Measurements from ENCODE around the gene PHB1. TPM values are rescaled to one million over a fixed set of nuclear protein-coding genes. Genes with fewer than 3 reads are reported as not detected.

Gene PHB1
- total RNA-seq, 1 donor from 2014 or later: 114 TPM

GRCh38 chr17:49402706-49403105 is 12.0 kb downstream of the PHB1 start:
- TF ChIP-seq, protein P1, sequence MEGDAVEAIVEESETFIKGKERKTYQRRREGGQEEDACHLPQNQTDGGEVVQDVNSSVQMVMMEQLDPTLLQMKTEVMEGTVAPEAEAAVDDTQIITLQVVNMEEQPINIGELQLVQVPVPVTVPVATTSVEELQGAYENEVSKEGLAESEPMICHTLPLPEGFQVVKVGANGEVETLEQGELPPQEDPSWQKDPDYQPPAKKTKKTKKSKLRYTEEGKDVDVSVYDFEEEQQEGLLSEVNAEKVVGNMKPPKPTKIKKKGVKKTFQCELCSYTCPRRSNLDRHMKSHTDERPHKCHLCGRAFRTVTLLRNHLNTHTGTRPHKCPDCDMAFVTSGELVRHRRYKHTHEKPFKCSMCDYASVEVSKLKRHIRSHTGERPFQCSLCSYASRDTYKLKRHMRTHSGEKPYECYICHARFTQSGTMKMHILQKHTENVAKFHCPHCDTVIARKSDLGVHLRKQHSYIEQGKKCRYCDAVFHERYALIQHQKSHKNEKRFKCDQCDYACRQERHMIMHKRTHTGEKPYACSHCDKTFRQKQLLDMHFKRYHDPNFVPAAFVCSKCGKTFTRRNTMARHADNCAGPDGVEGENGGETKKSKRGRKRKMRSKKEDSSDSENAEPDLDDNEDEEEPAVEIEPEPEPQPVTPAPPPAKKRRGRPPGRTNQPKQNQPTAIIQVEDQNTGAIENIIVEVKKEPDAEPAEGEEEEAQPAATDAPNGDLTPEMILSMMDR (IDR thresholded peaks at IDR 0.05): no peak
- peak; percentile 46 for DNase-seq (ENCODE audit: low spot score)
- no peak overlapping the region for H3K27ac Mint-ChIP-seq (ENCODE audit: unreplicated experiment)
- peaks cover 2% of the 10 kb centered on the region for H3K4me1 Mint-ChIP-seq (ENCODE audit: low read depth)
- peaks cover 32% of the 10 kb centered on the region for H3K36me3 Mint-ChIP-seq (ENCODE audit: low read depth)
- no peaks in the 10 kb centered on the region for H3K27me3 Mint-ChIP-seq (ENCODE audit: low read depth)
- H3K4me3 Mint-ChIP-seq (ENCODE audit: unreplicated experiment): no peak overlapping the region
- no peaks in the 10 kb centered on the region for H3K9me3 Mint-ChIP-seq (ENCODE audit: low read depth)

- H3K27ac Mint-ChIP-seq (ENCODE audit: unreplicated experiment): no peak overlapping the region
- peaks cover 30% of the 10 kb centered on the region for H3K36me3 Mint-ChIP-seq (ENCODE audit: low read depth)
- no peaks in the 10 kb centered on the region for H3K27me3 Mint-ChIP-seq (ENCODE audit: low read depth)
- H3K4me3 Mint-ChIP-seq (ENCODE audit: unreplicated experiment): no peak overlapping the region
- H3K4me1 Mint-ChIP-seq (ENCODE audit: low read depth): no peaks in the 10 kb centered on the region
- H3K9me3 Mint-ChIP-seq (ENCODE audit: low read depth): no peaks in the 10 kb centered on the region
- TF ChIP-seq, protein P1 (IDR thresholded peaks at IDR 0.05): no peak
- DNase-seq (ENCODE audit: low spot score): peak; percentile 36
Observed at GRCh38 chr17:49401971-49402611, 12.6 kb downstream of the PHB1 start.

DNA sequence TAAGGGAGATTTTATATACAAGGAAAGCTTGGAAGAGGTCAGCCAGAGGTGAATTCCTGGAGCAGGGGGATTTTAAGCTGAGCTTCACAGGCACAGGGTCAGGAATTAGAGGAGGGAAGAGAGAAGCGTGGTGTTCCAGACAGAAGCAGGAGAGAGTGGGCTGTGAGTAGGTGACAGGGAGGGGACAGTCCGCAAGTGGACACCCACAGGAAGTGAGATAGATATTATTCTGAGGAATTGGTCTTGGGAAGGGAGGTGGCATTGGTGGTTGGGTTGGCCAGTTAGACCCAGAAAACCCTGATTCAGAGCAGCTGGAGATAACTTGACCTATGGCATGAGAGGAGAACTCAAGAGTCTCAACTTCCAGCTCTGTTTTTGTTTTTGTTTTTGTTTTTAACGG is 14.7 kb downstream of the PHB1 start:
- DNase-seq (ENCODE audit: low spot score): peak; percentile 12
- peaks cover 13% of the 10 kb centered on the region for H3K36me3 Mint-ChIP-seq (ENCODE audit: low read depth)
- no peaks in the 10 kb centered on the region for H3K9me3 Mint-ChIP-seq (ENCODE audit: low read depth)
- no peak overlapping the region for H3K27ac Mint-ChIP-seq (ENCODE audit: unreplicated experiment)
- no peaks in the 10 kb centered on the region for H3K27me3 Mint-ChIP-seq (ENCODE audit: low read depth)
- H3K4me3 Mint-ChIP-seq (ENCODE audit: unreplicated experiment): no peak overlapping the region
- TF ChIP-seq, protein P1 (IDR thresholded peaks at IDR 0.05): no peak
- H3K4me1 Mint-ChIP-seq (ENCODE audit: low read depth): peaks cover 1% of the 10 kb centered on the region

DNA sequence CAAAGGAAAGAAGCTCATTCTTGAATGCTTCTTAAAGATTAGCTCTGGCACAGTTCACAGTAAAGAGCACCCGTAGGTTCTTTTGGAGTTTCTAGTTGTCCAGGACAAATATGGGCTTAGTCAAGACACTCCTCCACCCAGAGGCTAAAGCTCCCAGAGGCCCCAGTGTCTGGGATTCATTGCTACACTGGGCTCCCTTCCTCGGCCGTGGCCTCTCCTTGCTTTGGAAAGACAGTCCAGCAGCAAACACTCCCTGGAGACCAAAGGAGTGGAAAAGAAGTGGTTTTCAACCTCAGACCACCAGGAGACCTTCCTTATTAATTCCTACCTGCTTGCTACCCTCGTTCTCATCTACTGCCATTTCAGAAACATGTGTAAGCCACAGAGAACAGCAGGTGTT is 17.1 kb downstream of the PHB1 start:
- TF ChIP-seq, protein P1 (IDR thresholded peaks at IDR 0.05): no peak
- Mint-ChIP-seq H3K4me3 (ENCODE audit: unreplicated experiment) (no peak overlapping the region), H3K4me1 (ENCODE audit: low read depth) (peaks cover 5% of the 10 kb centered on the region), H3K27ac (ENCODE audit: unreplicated experiment) (no peak overlapping the region), H3K27me3 (ENCODE audit: low read depth) (no peaks in the 10 kb centered on the region), H3K36me3 (ENCODE audit: low read depth) (no peaks in the 10 kb centered on the region), H3K9me3 (ENCODE audit: low read depth) (no peaks in the 10 kb centered on the region)
- peak; percentile 35 for DNase-seq (ENCODE audit: low spot score)

GRCh38 chr17:49393491-49394255 is 21.0 kb downstream of the PHB1 start:
- no peak overlapping the region for H3K27ac Mint-ChIP-seq (ENCODE audit: unreplicated experiment)
- peaks cover 13% of the 10 kb centered on the region for H3K4me1 Mint-ChIP-seq (ENCODE audit: low read depth)
- no peaks in the 10 kb centered on the region for H3K36me3 Mint-ChIP-seq (ENCODE audit: low read depth)
- peak; percentile 13 for DNase-seq (ENCODE audit: low spot score)
- H3K27me3 Mint-ChIP-seq (ENCODE audit: low read depth): no peaks in the 10 kb centered on the region
- H3K4me3 Mint-ChIP-seq (ENCODE audit: unreplicated experiment): no peak overlapping the region
- TF ChIP-seq, protein P1 (IDR thresholded peaks at IDR 0.05): no peak
- no peaks in the 10 kb centered on the region for H3K9me3 Mint-ChIP-seq (ENCODE audit: low read depth)

Data from chondrocyte (in vitro differentiated cells).